Activated CD4-positive, alpha-beta T cell treated with anti-CD3 and anti-CD28 coated beads for 36 hours (primary cell): Measurements from ENCODE around the gene CBLB. TPM values are rescaled to one million over a fixed set of nuclear protein-coding genes. Genes with fewer than 3 reads are reported as not detected.
A peak's percentile ranks its signal among the peaks of the same experiment; 100 is the strongest.

Source experiments
- ATAC-seq: fragments of 200-7000 bp; cut with Tn5 transposase; one replicate; pipeline ENCODE4 v1.10.0; 2021; ENCODE audit warnings: mild to moderate bottlenecking, moderate library complexity
- CTCF ChIA-PET: fragments of 350-600 bp; sonication (Branson Sonifier 250); formaldehyde crosslinking; loops from one replicate; lab custom pipeline; 2021; ENCODE audit warnings: antibody characterized with exemption; lab: Charles Lee
- POLR2A ChIA-PET: fragments of 350-600 bp; sonication (Branson Sonifier 250); formaldehyde crosslinking; loops from one replicate; lab custom pipeline; 2021; ENCODE audit warnings: antibody characterized with exemption, inconsistent platforms; lab: Charles Lee
- DNase-seq: peaks from one replicate; pipeline ENCODE4 v3.0.0-alpha.2; 2020
- H3K27ac Mint-ChIP-seq: one replicate; pipeline ENCODE4 v1.8.0; 2021; ENCODE audit warnings: mixed read lengths
- H3K27me3 Mint-ChIP-seq: one replicate; pipeline ENCODE4 v1.8.0; 2021; ENCODE audit warnings: mixed read lengths
- H3K36me3 Mint-ChIP-seq: one replicate; pipeline ENCODE4 v1.8.0; 2021; ENCODE audit warnings: low read depth, mixed read lengths
- H3K4me1 Mint-ChIP-seq: one replicate; pipeline ENCODE4 v1.8.0; 2021; ENCODE audit warnings: mixed read lengths
- H3K4me3 Mint-ChIP-seq: one replicate; pipeline ENCODE4 v1.8.0; 2021; ENCODE audit warnings: mild to moderate bottlenecking, moderate library complexity, mixed read lengths
- H3K9me3 Mint-ChIP-seq: one replicate; pipeline ENCODE4 v1.8.0; 2021; ENCODE audit warnings: low read depth, mixed read lengths
- intact Hi-C, 2 experiments: fragments of 100-400 bp; cut with DNase I in 1 of 2; cut with micrococcal nuclease in 1 of 2; formaldehyde crosslinking; loops; one replicate each; pipeline versions ENCODE4 v1.14.2 to v1.15.1; 2022 to 2024; cut with DNase I, micrococcal nuclease
- total RNA-seq, 2 experiments: library from RNA; stranded (reverse); gene quantifications; one replicate each; pipeline ENCODE4 v1.2.3, GENCODE V29; 2021

Gene CBLB
- total RNA-seq = 100 to 1,000 TPM; 112 to 163 TPM

- peaks cover 36% of the 10 kb centered on the region for H3K4me1 Mint-ChIP-seq
- ATAC-seq (peak; percentile 86), DNase-seq (peak; percentile 91)
- intact Hi-C loops = loop anchor here (1.0 to 5.0 kb wide), 17 partner anchors 97 to 738 kb away; partner anchors contain the start of gene ALCAM (in 1 of the 2)
- H3K27me3 Mint-ChIP-seq = no peaks in the 10 kb centered on the region
- peaks cover 41% of the 10 kb centered on the region for H3K36me3 Mint-ChIP-seq
- H3K27ac Mint-ChIP-seq = peak within 1 kb of the TSS; percentile 100
- no peaks in the 10 kb centered on the region for H3K9me3 Mint-ChIP-seq
- ChIA-PET POLR2A (interaction anchor here (0.5 to 2.8 kb wide), 13 partner anchors 32 to 738 kb away, joined by 3 to 9 read pairs (median 4); partner anchors contain the start of gene ALCAM), CTCF (interaction anchor here (0.8 to 1.8 kb wide), 7 partner anchors 14 to 185 kb away, joined by 3 to 8 read pairs (median 3); no protein-coding TSS in a partner anchor)
- H3K4me3 Mint-ChIP-seq = peak within 1 kb of the TSS; percentile 100
These were observed at the start of gene CBLB for GRCh38 chr3:105868742-105869530. TSS of gene CBLB (minus strand) at chr3:105869012. CDS start at chr3:105867577, 1,435 bp downstream.

- peaks cover 3% of the 10 kb centered on the region for H3K36me3 Mint-ChIP-seq
These were observed 48.0 kb upstream of the CBLB start for GRCh38 chr3:105916767-105917166.

GRCh38 chr3:105915524-105915923 lies 46.7 kb upstream of the CBLB start:
- CTCF ChIA-PET = no interaction called here
- ATAC-seq (peak; percentile 19), DNase-seq (no peak)
- H3K9me3 Mint-ChIP-seq = peaks cover 22% of the 10 kb centered on the region
- no peak overlapping the region for H3K4me3 Mint-ChIP-seq
- H3K4me1 Mint-ChIP-seq = peaks cover 11% of the 10 kb centered on the region
- H3K36me3 Mint-ChIP-seq = peaks cover 3% of the 10 kb centered on the region
- no peak overlapping the region for H3K27ac Mint-ChIP-seq
- POLR2A ChIA-PET = interaction anchor here (0.6 kb wide), 1 partner anchor 89 kb away, joined by 3 read pairs; no protein-coding TSS in a partner anchor
- intact Hi-C loops = no loop called here
- H3K27me3 Mint-ChIP-seq = no peaks in the 10 kb centered on the region

More at GRCh38 chr3:105916767-105917166, 48.0 kb upstream of the CBLB start:
- peaks cover 11% of the 10 kb centered on the region for H3K4me1 Mint-ChIP-seq
- intact Hi-C loops = no loop called here
- H3K4me3 Mint-ChIP-seq = no peak overlapping the region
- POLR2A ChIA-PET = no interaction called here
- CTCF ChIA-PET = no interaction called here
- no peak for ATAC-seq
- no peaks in the 10 kb centered on the region for H3K27me3 Mint-ChIP-seq
- no peak overlapping the region for H3K27ac Mint-ChIP-seq
- H3K9me3 Mint-ChIP-seq = peaks cover 22% of the 10 kb centered on the region
- no peak for DNase-seq

GRCh38 chr3:105913616-105914015 lies 44.8 kb upstream of the CBLB start:
- Mint-ChIP-seq H3K4me1 (no peaks in the 10 kb centered on the region), H3K9me3 (peaks cover 10% of the 10 kb centered on the region), H3K4me3 (no peak overlapping the region), H3K27me3 (no peaks in the 10 kb centered on the region), H3K27ac (no peak overlapping the region), H3K36me3 (no peaks in the 10 kb centered on the region)
- DNase-seq (no peak), ATAC-seq (no peak)
- POLR2A ChIA-PET = no interaction called here
- intact Hi-C loops = no loop called here
- CTCF ChIA-PET = no interaction called here

GRCh38 chr3:105912891-105913290 lies 44.1 kb upstream of the CBLB start:
- intact Hi-C loops = no loop called here
- no peak for DNase-seq
- ChIA-PET CTCF (no interaction called here), POLR2A (no interaction called here)
- peaks cover 1% of the 10 kb centered on the region for H3K4me1 Mint-ChIP-seq
- H3K4me3 Mint-ChIP-seq = no peak overlapping the region
- no peaks in the 10 kb centered on the region for H3K27me3 Mint-ChIP-seq
- no peaks in the 10 kb centered on the region for H3K36me3 Mint-ChIP-seq
- ATAC-seq = no peak
- peaks cover 10% of the 10 kb centered on the region for H3K9me3 Mint-ChIP-seq
- H3K27ac Mint-ChIP-seq = no peak overlapping the region

- POLR2A ChIA-PET = no interaction called here
- CTCF ChIA-PET = no interaction called here
- Mint-ChIP-seq H3K27me3 (no peaks in the 10 kb centered on the region), H3K9me3 (peaks cover 6% of the 10 kb centered on the region), H3K4me3 (no peak overlapping the region), H3K36me3 (no peaks in the 10 kb centered on the region), H3K4me1 (peaks cover 10% of the 10 kb centered on the region), H3K27ac (no peak overlapping the region)
- no peak for DNase-seq
- no peak for ATAC-seq
- intact Hi-C loops = no loop called here
These were observed 42.7 kb upstream of the CBLB start for GRCh38 chr3:105911496-105911895.

GRCh38 chr3:105907777-105908176 lies 39.0 kb upstream of the CBLB start:
- intact Hi-C loops = no loop called here
- H3K27me3 Mint-ChIP-seq = no peaks in the 10 kb centered on the region
- ATAC-seq = no peak
- POLR2A ChIA-PET = no interaction called here
- DNase-seq = no peak
- H3K36me3 Mint-ChIP-seq = no peaks in the 10 kb centered on the region
- no peaks in the 10 kb centered on the region for H3K9me3 Mint-ChIP-seq
- CTCF ChIA-PET = interaction anchor here (0.5 to 0.6 kb wide), 2 partner anchors 358 to 527 kb away, joined by 3 read pairs; no protein-coding TSS in a partner anchor
- H3K4me3 Mint-ChIP-seq = no peak overlapping the region
- H3K27ac Mint-ChIP-seq = no peak overlapping the region
- H3K4me1 Mint-ChIP-seq = peaks cover 10% of the 10 kb centered on the region

GRCh38 chr3:105906836-105907235 lies 38.0 kb upstream of the CBLB start:
- intact Hi-C loops = no loop called here
- POLR2A ChIA-PET = no interaction called here
- CTCF ChIA-PET = no interaction called here
- no peaks in the 10 kb centered on the region for H3K9me3 Mint-ChIP-seq
- no peak overlapping the region for H3K27ac Mint-ChIP-seq
- H3K27me3 Mint-ChIP-seq = no peaks in the 10 kb centered on the region
- no peak for DNase-seq
- H3K4me3 Mint-ChIP-seq = no peak overlapping the region
- no peak for ATAC-seq
- H3K36me3 Mint-ChIP-seq = no peaks in the 10 kb centered on the region
- peaks cover 10% of the 10 kb centered on the region for H3K4me1 Mint-ChIP-seq

- Mint-ChIP-seq H3K9me3 (no peaks in the 10 kb centered on the region), H3K36me3 (no peaks in the 10 kb centered on the region), H3K27ac (no peak overlapping the region), H3K4me1 (peaks cover 10% of the 10 kb centered on the region), H3K4me3 (no peak overlapping the region), H3K27me3 (no peaks in the 10 kb centered on the region)
- intact Hi-C loops = no loop called here
- ATAC-seq (no peak), DNase-seq (no peak)
- CTCF ChIA-PET = no interaction called here
- POLR2A ChIA-PET = no interaction called here
These were observed 37.5 kb upstream of the CBLB start for GRCh38 chr3:105906345-105906744.

GRCh38 chr3:105905328-105905727 lies 36.5 kb upstream of the CBLB start:
- no peaks in the 10 kb centered on the region for H3K36me3 Mint-ChIP-seq
- H3K4me1 Mint-ChIP-seq = peaks cover 10% of the 10 kb centered on the region
- intact Hi-C loops = no loop called here
- DNase-seq (no peak), ATAC-seq (no peak)
- CTCF ChIA-PET = no interaction called here
- H3K9me3 Mint-ChIP-seq = no peaks in the 10 kb centered on the region
- H3K27ac Mint-ChIP-seq = no peak overlapping the region
- no peaks in the 10 kb centered on the region for H3K27me3 Mint-ChIP-seq
- POLR2A ChIA-PET = no interaction called here
- H3K4me3 Mint-ChIP-seq = no peak overlapping the region

GRCh38 chr3:105904678-105905284 lies 36.0 kb upstream of the CBLB start:
- Mint-ChIP-seq H3K27ac (no peak overlapping the region), H3K4me1 (peaks cover 10% of the 10 kb centered on the region), H3K4me3 (no peak overlapping the region), H3K9me3 (no peaks in the 10 kb centered on the region), H3K36me3 (no peaks in the 10 kb centered on the region), H3K27me3 (no peaks in the 10 kb centered on the region)
- DNase-seq (no peak), ATAC-seq (no peak)
- intact Hi-C loops = no loop called here
- POLR2A ChIA-PET = no interaction called here
- CTCF ChIA-PET = no interaction called here

- Mint-ChIP-seq H3K27me3 (no peaks in the 10 kb centered on the region), H3K4me1 (peaks cover 10% of the 10 kb centered on the region), H3K27ac (no peak overlapping the region), H3K4me3 (no peak overlapping the region), H3K36me3 (no peaks in the 10 kb centered on the region), H3K9me3 (no peaks in the 10 kb centered on the region)
- ATAC-seq (no peak), DNase-seq (no peak)
- intact Hi-C loops = no loop called here
- POLR2A ChIA-PET = no interaction called here
- CTCF ChIA-PET = no interaction called here
These were observed 35.4 kb upstream of the CBLB start for GRCh38 chr3:105904251-105904650.
